HEK293T (cell line): Measurements from ENCODE around the gene CSNK1D.

ENCODE experiments used
- BHLHE40 ChIP-seq: fragments of 450-650 bp; IDR thresholded peaks from 2 replicates; pipeline ENCODE4 v1.6.1; 2016; ENCODE audit warnings: mild to moderate bottlenecking, moderate library complexity, borderline replicate concordance
- FOXK2 ChIP-seq: fragments of 450-650 bp; IDR thresholded peaks from 2 replicates; pipeline ENCODE4 v1.6.1; 2016; ENCODE audit warnings: mild to moderate bottlenecking
- L3MBTL2 ChIP-seq: fragments of 450-650 bp; conservative IDR thresholded peaks from 2 replicates; pipeline ENCODE4 v1.6.1; 2016; ENCODE audit warnings: mild to moderate bottlenecking
- SP1 ChIP-seq: fragments of 450-650 bp; IDR thresholded peaks from 2 replicates; pipeline ENCODE4 v1.6.1; 2017
- TARDBP ChIP-seq: fragments of 450-650 bp; IDR thresholded peaks from 2 replicates; pipeline ENCODE4 v1.6.1; 2016
- ZNF384 ChIP-seq: fragments of 450-650 bp; IDR thresholded peaks from 2 replicates; pipeline ENCODE4 v1.6.1; 2016
- TF ChIP-seq, protein P1 (sequence below): fragments of 450-650 bp; IDR thresholded peaks from 2 replicates; pipeline ENCODE4 v1.6.1; 2016

DNA sequence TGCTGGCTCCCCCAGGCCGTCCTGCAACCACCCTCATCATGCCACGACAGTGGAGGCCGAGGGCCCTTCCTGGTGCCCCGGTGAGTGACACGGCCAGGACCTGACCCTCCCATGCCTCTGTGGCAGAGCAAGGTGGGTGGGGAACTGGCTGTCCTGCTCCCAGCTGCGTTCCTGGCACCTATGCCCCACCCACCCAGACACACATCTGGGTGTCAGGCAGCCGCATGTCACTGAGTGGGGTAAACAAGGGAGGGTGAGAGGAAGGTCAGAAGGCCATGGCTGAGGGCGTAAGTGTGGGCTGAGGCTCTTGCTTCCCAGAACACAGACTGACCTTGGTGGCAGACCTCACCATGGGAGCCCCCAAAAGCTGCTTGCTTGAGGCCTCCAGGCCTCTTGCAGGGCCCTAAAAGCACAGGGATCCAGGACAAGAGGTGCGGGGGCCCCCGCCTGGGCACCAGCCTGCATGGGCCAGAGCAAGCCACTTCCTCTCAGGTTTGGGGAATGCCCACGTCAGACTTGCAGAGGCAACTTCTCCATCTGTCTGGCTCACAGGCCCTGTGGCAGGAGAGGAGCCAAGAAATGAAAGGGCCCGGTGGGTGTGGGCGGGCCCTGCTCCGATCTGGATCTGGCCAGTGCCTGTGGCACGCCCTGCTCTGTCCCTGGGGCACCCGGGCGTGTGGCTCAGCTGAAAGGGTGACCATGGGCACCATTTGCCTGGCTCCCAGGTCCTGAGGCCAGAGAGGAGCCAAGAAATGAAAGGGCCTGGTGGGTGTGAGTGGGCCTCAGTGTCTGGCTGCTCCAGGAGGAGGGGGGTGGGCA lies 57.0 kb downstream of the CSNK1D start:
- TF ChIP-seq TARDBP = no peak
- no peak for TF ChIP-seq BHLHE40
- TF ChIP-seq FOXK2 = no peak
- TF ChIP-seq, protein P1, sequence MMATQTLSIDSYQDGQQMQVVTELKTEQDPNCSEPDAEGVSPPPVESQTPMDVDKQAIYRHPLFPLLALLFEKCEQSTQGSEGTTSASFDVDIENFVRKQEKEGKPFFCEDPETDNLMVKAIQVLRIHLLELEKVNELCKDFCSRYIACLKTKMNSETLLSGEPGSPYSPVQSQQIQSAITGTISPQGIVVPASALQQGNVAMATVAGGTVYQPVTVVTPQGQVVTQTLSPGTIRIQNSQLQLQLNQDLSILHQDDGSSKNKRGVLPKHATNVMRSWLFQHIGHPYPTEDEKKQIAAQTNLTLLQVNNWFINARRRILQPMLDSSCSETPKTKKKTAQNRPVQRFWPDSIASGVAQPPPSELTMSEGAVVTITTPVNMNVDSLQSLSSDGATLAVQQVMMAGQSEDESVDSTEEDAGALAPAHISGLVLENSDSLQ = no peak
- no peak for TF ChIP-seq SP1
- no peak for TF ChIP-seq ZNF384
- TF ChIP-seq L3MBTL2 = no peak
